HEK293 (cell line): ENCODE measurements around the gene RER1.

Source experiments
- CTCF ChIA-PET: fragments of 350-600 bp; formaldehyde crosslinking; extraction: SDS; loops from one replicate; lab custom pipeline; 2021; ENCODE audit warnings: antibody characterized with exemption; lab: Yijun Ruan, JAX
- POLR2A ChIA-PET: fragments of 300-600 bp; formaldehyde crosslinking; extraction: SDS; loops from one replicate; lab custom pipeline; 2020; ENCODE audit warnings: antibody characterized with exemption, inconsistent platforms; lab: Yijun Ruan, JAX
- H3K27ac ChIP-seq: fragments of 200-500 bp; sonication (Bioruptor generic); 2 replicates; pipeline ENCODE4 v1.5.1; 2014; ENCODE audit warnings: low read depth, low read length, control low read depth, inconsistent platforms; ENCODE audit errors: extremely low read depth
- H3K36me3 ChIP-seq, 2 experiments: fragments of 200-500 bp in 1 of 2; sonication (Bioruptor generic) in 1 of 2; 1 replicate in 1 of 2; 2 replicates in 1 of 2; pipeline ENCODE4 v1.5.1; 2014 to 2017; ENCODE audit warnings: inconsistent platforms in 2 of 2, low read length in 2 of 2; ENCODE audit not compliant: control insufficient read depth in 2 of 2, insufficient read depth in 1 of 2
- H3K4me1 ChIP-seq: fragments of 200-500 bp; sonication (Bioruptor generic); 2 replicates; pipeline ENCODE4 v1.5.1; 2014; ENCODE audit warnings: mild to moderate bottlenecking, low read length, inconsistent platforms; ENCODE audit not compliant: control insufficient read depth, insufficient read depth
- H3K4me3 ChIP-seq: 2 replicates; pipeline ENCODE4 v1.5.1; 2011; ENCODE audit warnings: low read depth, mild to moderate bottlenecking, control low read depth, low read length, moderate library complexity
- H3K9me3 ChIP-seq: fragments of 200-500 bp; sonication (Bioruptor generic); 2 replicates; pipeline ENCODE4 v1.5.1; 2014; ENCODE audit warnings: low read depth, low read length, inconsistent platforms; ENCODE audit not compliant: control insufficient read depth, insufficient read depth
- CTCF ChIP-seq: fragments of 450-650 bp; formaldehyde crosslinking; IDR thresholded peaks from 2 replicates; pipeline ENCODE4 v1.5.1; 2016; ENCODE audit warnings: missing biosample characterization, missing genetic modification characterization
- FEZF1 ChIP-seq: fragments of 450-650 bp; formaldehyde crosslinking; IDR thresholded peaks from 2 replicates; pipeline ENCODE4 v1.5.1; 2016; ENCODE audit warnings: missing biosample characterization, missing genetic modification characterization
- KLF10 ChIP-seq: fragments of 450-650 bp; IDR thresholded peaks from 2 replicates; pipeline ENCODE4 v1.5.1; 2018; ENCODE audit warnings: missing biosample characterization, mild to moderate bottlenecking, missing genetic modification characterization
- KLF7 ChIP-seq: fragments of 450-650 bp; formaldehyde crosslinking; IDR thresholded peaks from 2 replicates; pipeline ENCODE4 v1.5.1; 2016; ENCODE audit warnings: missing biosample characterization, missing genetic modification characterization, borderline replicate concordance
- MEIS1 ChIP-seq: sonication (generic); formaldehyde crosslinking; IDR thresholded peaks from 2 replicates; pipeline ENCODE4 v1.8.1; 2022; ENCODE audit warnings: missing genetic modification reagents, mild to moderate bottlenecking, borderline replicate concordance
- PATZ1 ChIP-seq: fragments of 450-650 bp; formaldehyde crosslinking; IDR thresholded peaks from 2 replicates; pipeline ENCODE4 v1.5.1; 2016; ENCODE audit warnings: missing biosample characterization, missing genetic modification characterization
- PRDM1 ChIP-seq: fragments of 450-650 bp; formaldehyde crosslinking; IDR thresholded peaks from 2 replicates; pipeline ENCODE4; 2016; ENCODE audit warnings: missing biosample characterization, missing genetic modification characterization
- ZIC2 ChIP-seq: fragments of 450-650 bp; formaldehyde crosslinking; IDR thresholded peaks from 2 replicates; pipeline ENCODE4 v1.5.1; 2016; ENCODE audit warnings: missing biosample characterization, missing genetic modification characterization
- ZNF112 ChIP-seq: fragments of 450-650 bp; formaldehyde crosslinking; IDR thresholded peaks from 2 replicates; pipeline ENCODE4 v1.5.0; 2017; ENCODE audit warnings: missing biosample characterization, missing genetic modification characterization
- ZNF221 ChIP-seq: fragments of 450-650 bp; formaldehyde crosslinking; IDR thresholded peaks from 2 replicates; pipeline ENCODE4 v1.5.1; 2017; ENCODE audit warnings: missing biosample characterization, missing genetic modification characterization, borderline replicate concordance
- ZNF416 ChIP-seq: fragments of 450-650 bp; formaldehyde crosslinking; IDR thresholded peaks from 2 replicates; pipeline ENCODE4 v1.5.1; 2016; ENCODE audit warnings: missing biosample characterization, missing genetic modification characterization
- ZNF513 ChIP-seq: fragments of 450-650 bp; IDR thresholded peaks from 2 replicates; pipeline ENCODE4 v1.5.1; 2018; ENCODE audit warnings: missing biosample characterization, missing genetic modification characterization
- ZNF623 ChIP-seq: fragments of 450-650 bp; formaldehyde crosslinking; IDR thresholded peaks from 2 replicates; pipeline ENCODE4 v1.5.1; 2016; ENCODE audit warnings: missing biosample characterization, missing genetic modification characterization
- ZNF629 ChIP-seq: fragments of 450-650 bp; formaldehyde crosslinking; IDR thresholded peaks from 2 replicates; pipeline ENCODE4 v1.5.1; 2017; ENCODE audit warnings: missing biosample characterization, missing genetic modification characterization
- ZNF791 ChIP-seq: fragments of 450-650 bp; formaldehyde crosslinking; IDR thresholded peaks from 2 replicates; pipeline ENCODE4 v1.5.1; 2016; ENCODE audit warnings: missing biosample characterization, missing genetic modification characterization
- ZSCAN5A ChIP-seq: fragments of 450-650 bp; formaldehyde crosslinking; IDR thresholded peaks from 2 replicates; pipeline ENCODE4 v1.5.1; 2016; ENCODE audit warnings: missing biosample characterization, missing genetic modification characterization
- TF ChIP-seq, protein P1 (sequence below): fragments of 450-650 bp; formaldehyde crosslinking; IDR thresholded peaks from 2 replicates; pipeline ENCODE4 v1.5.1; 2017; ENCODE audit warnings: missing biosample characterization, missing genetic modification characterization
- TF ChIP-seq, protein P2 (sequence below): fragments of 450-650 bp; formaldehyde crosslinking; IDR thresholded peaks from 2 replicates; pipeline ENCODE4 v1.5.1; 2016; ENCODE audit warnings: missing biosample characterization, missing genetic modification characterization

The RER1 gene

DNA sequence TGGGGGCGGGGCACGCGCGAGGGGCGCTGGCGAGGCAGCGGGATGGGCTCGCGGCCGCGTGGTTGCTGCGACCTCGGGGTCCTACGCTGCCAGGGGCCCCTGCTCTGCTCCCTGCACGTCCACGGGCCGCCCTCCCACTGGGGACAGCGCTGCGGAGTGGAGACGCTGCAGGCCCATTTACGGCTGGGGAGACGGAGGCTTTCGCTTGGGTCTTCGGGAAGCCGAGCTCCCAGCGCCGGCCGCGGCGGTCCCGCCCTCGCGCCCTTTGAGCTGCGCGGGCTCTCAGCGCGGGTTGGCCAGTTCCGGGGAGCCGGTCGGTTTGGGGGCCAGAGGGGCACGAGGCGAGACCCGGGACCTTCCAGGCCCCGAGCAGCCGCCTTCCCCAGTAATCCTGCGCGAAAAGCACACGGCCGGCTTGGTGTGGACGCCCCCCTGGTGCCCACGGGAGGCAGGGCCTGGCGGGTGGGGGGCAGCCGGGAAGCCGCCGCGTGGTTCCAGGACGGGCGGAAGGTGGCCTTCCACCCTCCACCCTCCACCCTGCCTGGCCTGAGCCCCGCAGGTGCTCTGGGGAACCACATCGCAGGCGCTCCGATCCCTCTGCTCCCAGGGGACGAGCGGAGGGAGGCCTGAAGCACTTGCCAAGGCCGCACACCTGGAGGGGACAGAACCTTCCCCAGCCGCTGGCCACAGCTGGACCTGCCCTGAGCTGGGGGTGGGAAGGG, 21.3 kb downstream of the RER1 start (continued):
- TF ChIP-seq ZSCAN5A (tag by site-specific recombination) (peak; percentile 23; the same call in 1 of the 2 replicates), MEIS1 (CRISPR knock-in tag) (no peak), ZNF513 (tag by site-specific recombination) (no peak), CTCF (peak; percentile 38; the same call in 1 of the 2 replicates), ZNF221 (no peak), KLF10 (tag by site-specific recombination) (no peak), PRDM1 (tag by site-specific recombination) (no peak), ZNF416 (tag by site-specific recombination) (no peak), ZIC2 (tag by site-specific recombination) (peak; percentile 34; the same call in 1 of the 2 replicates), FEZF1 (tag by site-specific recombination) (no peak), ZNF112 (no peak), ZNF623 (no peak), ZNF791 (no peak)
- TF ChIP-seq, protein P1, sequence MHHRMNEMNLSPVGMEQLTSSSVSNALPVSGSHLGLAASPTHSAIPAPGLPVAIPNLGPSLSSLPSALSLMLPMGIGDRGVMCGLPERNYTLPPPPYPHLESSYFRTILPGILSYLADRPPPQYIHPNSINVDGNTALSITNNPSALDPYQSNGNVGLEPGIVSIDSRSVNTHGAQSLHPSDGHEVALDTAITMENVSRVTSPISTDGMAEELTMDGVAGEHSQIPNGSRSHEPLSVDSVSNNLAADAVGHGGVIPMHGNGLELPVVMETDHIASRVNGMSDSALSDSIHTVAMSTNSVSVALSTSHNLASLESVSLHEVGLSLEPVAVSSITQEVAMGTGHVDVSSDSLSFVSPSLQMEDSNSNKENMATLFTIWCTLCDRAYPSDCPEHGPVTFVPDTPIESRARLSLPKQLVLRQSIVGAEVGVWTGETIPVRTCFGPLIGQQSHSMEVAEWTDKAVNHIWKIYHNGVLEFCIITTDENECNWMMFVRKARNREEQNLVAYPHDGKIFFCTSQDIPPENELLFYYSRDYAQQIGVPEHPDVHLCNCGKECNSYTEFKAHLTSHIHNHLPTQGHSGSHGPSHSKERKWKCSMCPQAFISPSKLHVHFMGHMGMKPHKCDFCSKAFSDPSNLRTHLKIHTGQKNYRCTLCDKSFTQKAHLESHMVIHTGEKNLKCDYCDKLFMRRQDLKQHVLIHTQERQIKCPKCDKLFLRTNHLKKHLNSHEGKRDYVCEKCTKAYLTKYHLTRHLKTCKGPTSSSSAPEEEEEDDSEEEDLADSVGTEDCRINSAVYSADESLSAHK (tag by site-specific recombination) = no peak

GRCh38 chr1:2413495-2414296, 22.1 kb downstream of the RER1 start:
- Histone ChIP-seq H3K27ac (no peak overlapping the region), H3K4me1 (no peaks in the 10 kb centered on the region)
- CTCF ChIA-PET = interaction anchor here (1.0 to 1.4 kb wide), 2 partner anchors 32 to 134 kb away, joined by 3 to 4 read pairs; no protein-coding TSS in a partner anchor
- peak; percentile 53; the same call in 1 of the 2 replicates for TF ChIP-seq KLF7
- no peak for TF ChIP-seq ZNF629 (tag by site-specific recombination)
- TF ChIP-seq CTCF = no peak
- TF ChIP-seq PATZ1 (tag by site-specific recombination) = peak; percentile 31; the same call in 1 of the 2 replicates
- TF ChIP-seq, protein P2, sequence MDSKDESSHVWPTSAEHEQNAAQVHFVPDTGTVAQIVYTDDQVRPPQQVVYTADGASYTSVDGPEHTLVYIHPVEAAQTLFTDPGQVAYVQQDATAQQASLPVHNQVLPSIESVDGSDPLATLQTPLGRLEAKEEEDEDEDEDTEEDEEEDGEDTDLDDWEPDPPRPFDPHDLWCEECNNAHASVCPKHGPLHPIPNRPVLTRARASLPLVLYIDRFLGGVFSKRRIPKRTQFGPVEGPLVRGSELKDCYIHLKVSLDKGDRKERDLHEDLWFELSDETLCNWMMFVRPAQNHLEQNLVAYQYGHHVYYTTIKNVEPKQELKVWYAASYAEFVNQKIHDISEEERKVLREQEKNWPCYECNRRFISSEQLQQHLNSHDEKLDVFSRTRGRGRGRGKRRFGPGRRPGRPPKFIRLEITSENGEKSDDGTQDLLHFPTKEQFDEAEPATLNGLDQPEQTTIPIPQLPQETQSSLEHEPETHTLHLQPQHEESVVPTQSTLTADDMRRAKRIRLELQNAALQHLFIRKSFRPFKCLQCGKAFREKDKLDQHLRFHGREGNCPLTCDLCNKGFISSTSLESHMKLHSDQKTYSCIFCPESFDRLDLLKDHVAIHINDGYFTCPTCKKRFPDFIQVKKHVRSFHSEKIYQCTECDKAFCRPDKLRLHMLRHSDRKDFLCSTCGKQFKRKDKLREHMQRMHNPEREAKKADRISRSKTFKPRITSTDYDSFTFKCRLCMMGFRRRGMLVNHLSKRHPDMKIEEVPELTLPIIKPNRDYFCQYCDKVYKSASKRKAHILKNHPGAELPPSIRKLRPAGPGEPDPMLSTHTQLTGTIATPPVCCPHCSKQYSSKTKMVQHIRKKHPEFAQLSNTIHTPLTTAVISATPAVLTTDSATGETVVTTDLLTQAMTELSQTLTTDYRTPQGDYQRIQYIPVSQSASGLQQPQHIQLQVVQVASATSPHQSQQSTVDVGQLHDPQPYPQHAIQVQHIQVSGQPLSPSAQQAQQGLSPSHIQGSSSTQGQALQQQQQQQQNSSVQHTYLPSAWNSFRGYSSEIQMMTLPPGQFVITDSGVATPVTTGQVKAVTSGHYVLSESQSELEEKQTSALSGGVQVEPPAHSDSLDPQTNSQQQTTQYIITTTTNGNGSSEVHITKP (tag by site-specific recombination) = peak; percentile 48; the same call in 1 of the 2 replicates

More at GRCh38 chr1:2413495-2414296, 22.1 kb downstream of the RER1 start:
- H3K9me3 ChIP-seq = no peaks in the 10 kb centered on the region
- no peak overlapping the region for H3K4me3 ChIP-seq
- H3K36me3 ChIP-seq = peaks cover 0 to 18% of the 10 kb centered on the region in 2 experiments; a peak in 1 of 3 replicates
- POLR2A ChIA-PET = interaction anchor here (1.1 to 1.4 kb wide), 2 partner anchors 133 to 219 kb away, joined by 4 to 6 read pairs; partner anchors contain the start of gene FAAP20
